Measurements from ENCODE around the gene INSL3.
"Not testable (repeated sequence)": the region's sequence is repeated elsewhere in the genome, so short reads cannot be mapped to it uniquely, and the experiment has no call there.

The INSL3 gene

DNA sequence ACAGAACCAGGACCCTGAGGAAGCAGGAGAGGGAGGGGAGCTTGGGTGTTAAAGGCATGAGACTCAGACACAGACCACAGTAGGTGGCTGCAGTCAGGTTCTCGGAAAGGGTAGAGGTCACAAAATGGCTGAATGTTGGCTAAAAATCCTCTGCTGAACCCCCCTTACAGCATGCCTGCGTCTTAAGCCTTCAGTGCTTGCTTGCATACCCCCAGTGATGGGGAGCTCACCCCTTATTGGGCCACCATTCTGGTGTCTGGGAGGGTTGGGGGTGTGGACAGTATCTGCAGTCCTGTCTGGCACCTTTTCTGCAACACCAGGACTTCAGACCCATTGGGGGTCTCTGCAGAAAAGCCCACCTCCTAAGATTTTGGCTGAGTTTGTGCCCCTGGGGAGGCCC, 40.5 kb downstream of the INSL3 start:
- no peak for DNase-seq

DNA sequence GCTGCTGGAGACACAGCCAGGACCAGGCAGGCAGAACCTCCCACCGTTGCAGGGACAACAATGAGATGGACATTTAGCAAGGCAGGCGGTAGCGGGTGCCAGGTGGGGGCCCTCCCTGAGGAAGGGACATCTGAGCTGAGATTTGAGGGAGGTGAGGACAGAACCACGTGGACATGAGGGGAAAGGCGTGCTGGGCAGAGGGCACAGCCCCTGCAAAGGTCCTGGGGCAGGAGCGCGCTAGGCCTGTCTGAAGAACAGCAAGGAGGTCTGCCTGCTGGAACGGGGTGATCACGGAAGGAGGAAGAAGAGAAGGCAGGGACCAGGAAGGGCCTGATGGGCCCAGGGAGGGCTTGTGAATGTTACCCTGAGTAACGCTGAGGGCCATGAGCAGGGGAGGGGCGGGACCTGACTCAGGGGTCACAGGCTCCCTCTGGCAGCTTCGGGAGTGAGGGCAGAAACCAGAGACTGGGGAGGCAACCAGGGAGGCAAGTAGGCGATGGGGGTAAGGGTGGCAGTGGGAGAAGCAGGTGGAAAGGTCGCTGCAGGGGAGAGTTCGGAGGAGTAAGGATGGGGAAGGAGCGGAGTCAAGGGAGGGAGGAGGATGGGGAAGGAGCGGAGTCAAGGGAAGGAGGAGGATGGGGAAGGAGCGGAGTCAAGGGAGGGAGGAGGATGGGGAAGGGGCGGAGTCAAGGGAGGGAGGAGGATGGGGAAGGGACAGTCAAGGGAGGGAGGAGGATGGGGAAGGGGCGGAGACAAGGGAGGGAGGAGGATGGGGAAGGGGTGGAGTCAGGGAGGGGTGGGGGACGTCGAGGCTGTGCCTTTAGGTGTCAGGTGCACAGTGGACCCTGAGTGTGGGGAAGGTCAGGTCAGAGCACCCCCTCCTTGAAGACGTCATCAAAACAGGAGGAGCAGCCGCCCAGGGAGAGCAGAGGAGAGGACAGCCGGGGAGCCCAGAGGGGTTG, 42.1 kb downstream of the INSL3 start:
- no peak for DNase-seq

DNA sequence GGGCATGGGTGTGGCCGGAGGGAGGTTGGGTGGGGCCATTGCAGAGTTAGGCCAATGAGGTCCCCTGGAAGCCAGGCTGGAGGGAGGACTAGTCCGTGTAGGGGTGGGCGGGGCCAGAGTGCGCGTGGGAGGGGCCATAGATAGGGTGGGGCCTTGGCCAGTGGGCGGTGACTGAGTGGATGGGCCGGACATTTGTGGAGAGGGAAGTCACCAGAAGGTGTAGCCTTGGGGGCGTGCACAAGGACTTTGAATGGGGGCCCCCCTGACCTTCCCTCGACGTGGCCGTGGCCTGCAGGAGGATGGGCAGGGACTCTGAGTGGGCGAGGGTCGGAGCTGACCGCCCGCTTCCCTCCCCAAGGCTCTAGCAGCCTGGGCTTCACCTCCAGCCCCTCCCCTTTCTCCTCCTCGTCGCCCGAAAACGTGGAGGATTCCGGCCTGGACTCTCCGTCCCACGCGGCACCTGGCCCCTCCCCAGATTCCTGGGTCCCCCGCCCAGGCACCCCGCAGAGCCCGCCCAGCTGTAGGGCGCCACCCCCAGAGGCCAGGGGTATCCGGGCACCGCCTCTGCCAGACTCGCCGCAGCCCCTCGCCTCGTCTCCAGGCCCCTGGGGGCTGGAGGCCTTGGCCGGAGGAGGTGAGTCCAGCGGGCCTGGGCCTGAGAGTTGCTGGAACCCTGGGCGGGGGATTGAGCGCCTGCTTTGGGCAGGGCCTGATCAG, 42.9 kb downstream of the INSL3 start:
- DNase-seq = no peak

DNA sequence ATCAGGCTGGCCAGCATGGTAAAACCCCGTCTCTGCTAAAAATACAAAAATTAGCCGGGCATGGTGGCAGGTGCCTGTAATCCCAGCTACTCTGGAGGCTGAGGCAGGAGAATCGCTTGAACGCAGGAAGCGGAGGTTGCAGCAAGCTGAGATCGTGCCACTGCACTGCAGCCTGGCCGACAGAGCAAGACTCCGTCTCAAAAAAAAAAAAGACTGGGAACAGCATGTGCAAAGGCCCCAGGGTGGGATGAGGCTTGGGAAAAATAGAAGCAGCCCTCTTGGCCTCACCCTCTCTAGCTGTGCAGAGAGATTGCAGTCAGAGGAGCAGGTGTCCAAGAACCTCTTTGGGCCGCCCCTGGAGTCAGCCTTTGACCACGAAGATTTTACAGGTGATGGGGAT, 43.5 kb downstream of the INSL3 start:
- not testable (repeated sequence) for DNase-seq

DNA sequence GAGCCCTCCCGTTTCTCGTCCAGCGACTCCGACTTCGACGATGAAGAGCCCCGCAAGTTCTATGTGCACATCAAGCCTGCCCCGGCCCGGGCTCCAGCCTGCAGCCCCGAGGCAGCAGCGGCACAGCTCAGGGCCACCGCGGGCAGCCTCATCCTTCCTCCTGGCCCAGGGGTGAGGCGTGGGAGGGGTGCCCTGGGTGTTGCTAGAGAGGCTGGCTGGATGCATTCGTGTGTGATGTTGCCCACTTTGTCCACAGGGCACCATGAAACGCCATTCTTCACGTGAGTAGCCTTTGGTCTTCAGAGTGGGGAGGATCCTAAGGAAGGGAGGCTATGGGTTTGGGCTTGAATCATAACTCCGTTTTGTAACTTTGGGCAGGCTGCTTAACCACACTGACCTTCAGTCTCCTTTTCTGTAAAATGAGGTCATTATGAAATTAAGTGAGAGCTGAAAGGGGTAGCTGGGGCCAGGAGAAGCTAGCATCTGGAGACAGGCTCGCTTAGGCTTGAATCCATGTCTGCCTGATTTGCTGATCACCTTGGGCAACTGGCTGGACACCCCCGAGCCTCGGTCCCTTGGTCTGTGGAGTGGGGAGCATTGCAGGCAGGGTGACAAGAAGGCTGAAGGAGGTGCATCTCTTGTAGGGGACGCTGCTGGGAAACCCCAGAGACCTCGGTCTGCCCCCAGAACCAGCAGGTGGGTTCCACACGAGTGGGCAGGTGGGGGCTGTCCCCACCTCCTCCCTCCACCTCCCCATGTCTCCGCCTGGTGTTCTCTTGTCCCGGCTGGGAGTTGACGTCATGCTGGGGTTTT, 45.1 kb downstream of the INSL3 start:
- no peak for DNase-seq

DNA sequence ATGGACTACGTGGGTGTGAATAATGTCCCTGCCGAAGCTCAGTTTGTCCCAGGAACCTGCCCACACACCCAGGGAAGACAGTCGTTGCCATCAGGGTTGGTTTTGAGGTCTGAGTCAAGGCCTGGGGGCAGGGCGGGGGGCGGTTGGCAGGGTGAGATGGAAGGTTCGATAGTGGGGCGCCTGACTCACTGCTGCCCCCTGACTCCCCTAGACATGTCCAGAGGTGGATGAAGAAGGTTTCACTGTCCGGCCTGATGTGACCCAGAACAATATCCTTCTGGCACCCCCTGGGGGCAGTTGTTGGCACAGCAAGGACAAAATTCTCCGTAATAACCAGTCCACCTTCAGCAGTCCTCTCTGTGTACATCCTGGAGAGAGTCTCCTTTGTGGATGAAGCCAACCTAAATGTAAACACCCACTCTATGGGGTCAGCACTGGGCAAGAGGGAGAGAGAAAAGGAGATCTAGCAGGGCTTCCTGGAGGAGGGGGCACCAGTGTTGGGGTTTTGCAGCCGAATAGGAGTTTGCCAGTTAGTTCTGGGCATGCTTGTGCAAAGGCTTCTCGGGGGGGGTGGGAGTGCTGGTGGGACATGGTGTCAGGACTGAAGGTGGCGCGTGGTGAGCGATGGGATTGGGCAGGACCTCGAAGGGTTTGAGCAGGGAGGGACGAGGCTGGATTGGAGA, 45.9 kb downstream of the INSL3 start:
- DNase-seq = peak; percentile 33

- no peak for DNase-seq
Measured at GRCh38 chr19:17772172-17772571, 49.1 kb downstream of the INSL3 start.

DNA sequence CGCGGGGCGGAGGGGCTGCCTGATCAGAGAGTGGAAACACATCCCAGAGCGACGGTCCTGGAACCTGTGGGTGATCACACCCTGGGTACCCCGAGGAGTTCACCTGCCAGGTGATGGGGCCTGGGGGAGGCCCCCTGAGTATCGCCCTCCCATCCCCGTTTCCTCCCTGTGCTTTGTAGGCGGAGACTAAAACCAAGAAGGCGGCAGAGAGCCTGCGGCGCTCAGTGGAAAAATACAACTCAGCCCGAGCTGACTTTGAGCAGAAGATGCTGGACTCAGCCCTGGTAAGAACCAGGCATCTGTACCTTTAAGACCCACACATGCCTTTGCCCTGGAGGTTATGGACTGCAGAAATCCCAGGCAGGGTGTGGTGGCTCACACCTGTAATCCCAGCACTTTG, 50.7 kb downstream of the INSL3 start:
- no peak for DNase-seq

DNA sequence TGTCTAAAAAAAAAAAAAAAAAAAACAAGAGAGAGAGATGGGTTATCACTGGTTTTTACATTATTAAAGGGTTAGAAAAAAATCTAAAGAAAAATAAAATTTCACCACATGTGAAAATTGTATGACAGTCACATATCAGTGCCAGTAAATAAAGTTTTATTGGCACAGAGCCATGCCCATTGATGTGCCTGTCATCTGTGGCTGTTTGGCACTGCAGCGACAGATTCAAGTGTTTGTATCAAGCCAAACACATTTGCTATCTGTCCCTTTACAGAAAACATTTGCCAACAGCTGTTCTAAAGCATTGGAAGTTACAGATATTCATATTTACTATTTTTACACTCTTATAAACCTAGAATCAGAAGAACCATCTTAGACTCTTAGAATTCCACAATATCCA, 53.8 kb downstream of the INSL3 start:
- no peak for DNase-seq

GRCh38 chr19:17766543-17767131, 54.7 kb downstream of the INSL3 start:
- DNase-seq = no peak
